ENCODE data around the gene DNM3.

DNA sequence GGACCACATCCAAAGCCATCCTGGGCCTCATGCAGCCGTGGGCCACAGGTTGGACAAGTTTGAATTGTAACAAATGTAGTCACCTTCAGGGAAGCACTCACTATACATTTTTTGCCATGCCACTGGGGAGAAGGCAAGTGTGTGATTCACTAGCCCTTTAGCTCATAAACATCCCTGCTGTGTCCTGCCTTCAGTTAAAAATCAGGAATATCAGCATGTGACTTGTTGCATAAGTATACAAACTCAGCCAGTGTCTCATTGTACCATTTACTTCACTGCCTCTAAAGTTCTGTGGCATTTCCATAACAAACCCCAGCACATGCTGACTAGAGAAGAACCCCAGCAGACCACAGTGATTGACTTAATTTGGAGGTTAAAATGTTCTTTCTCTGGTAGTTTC is 437.2 kb downstream of the DNM3 start:
- no peak for TF ChIP-seq POLR2A (IDR thresholded peaks at IDR 0.05)
- TF ChIP-seq, protein P1, sequence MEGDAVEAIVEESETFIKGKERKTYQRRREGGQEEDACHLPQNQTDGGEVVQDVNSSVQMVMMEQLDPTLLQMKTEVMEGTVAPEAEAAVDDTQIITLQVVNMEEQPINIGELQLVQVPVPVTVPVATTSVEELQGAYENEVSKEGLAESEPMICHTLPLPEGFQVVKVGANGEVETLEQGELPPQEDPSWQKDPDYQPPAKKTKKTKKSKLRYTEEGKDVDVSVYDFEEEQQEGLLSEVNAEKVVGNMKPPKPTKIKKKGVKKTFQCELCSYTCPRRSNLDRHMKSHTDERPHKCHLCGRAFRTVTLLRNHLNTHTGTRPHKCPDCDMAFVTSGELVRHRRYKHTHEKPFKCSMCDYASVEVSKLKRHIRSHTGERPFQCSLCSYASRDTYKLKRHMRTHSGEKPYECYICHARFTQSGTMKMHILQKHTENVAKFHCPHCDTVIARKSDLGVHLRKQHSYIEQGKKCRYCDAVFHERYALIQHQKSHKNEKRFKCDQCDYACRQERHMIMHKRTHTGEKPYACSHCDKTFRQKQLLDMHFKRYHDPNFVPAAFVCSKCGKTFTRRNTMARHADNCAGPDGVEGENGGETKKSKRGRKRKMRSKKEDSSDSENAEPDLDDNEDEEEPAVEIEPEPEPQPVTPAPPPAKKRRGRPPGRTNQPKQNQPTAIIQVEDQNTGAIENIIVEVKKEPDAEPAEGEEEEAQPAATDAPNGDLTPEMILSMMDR (IDR thresholded peaks at IDR 0.05) = no peak
- TF ChIP-seq EP300 (IDR thresholded peaks at IDR 0.05) = no peak
